Stomach (tissue), 4 donors: ENCODE results near the gene SRP19.

ENCODE experiments used
- CTCF ChIP-seq, 7 experiments: fragments of 450-650 bp in 4 of 7; fragments of 200-600 bp in 3 of 7; sonication (generic) in 3 of 7; IDR thresholded peaks; one replicate each; pipeline ENCODE4 v1.5.1; 2016 to 2019; ENCODE audit warnings: antibody characterized with exemption in 7 of 7, control low read depth in 2 of 7, mild to moderate bottlenecking in 1 of 7
- POLR2AphosphoS5 ChIP-seq, 3 donors: sonication (generic); formaldehyde crosslinking; IDR thresholded peaks; one replicate each; pipeline ENCODE4 v1.6.1; 2016; ENCODE audit warnings: antibody characterized with exemption in 3 of 3

- TF ChIP-seq CTCF (IDR thresholded peaks at IDR 0.05) (no peak), POLR2AphosphoS5 (IDR thresholded peaks at IDR 0.05) (no peak)
Observed at GRCh38 chr5:112865128-112865527, 4.0 kb downstream of the SRP19 start.
